Testis (tissue), 3 donors: ENCODE results near the gene C1orf87. TPM values are rescaled to one million over a fixed set of nuclear protein-coding genes. Genes with fewer than 3 reads are reported as not detected.

Experiments used
- DNase-seq: peaks from one replicate; pipeline ENCODE4 v3.0.0-alpha.2; 2019
- H3K27ac ChIP-seq, 2 donors: fragments of 200-600 bp; sonication (generic); one replicate each; pipeline ENCODE4 v1.5.1; 2019
- H3K27me3 ChIP-seq: fragments of 200-600 bp; sonication (generic); one replicate; pipeline ENCODE4 v1.5.1; 2019
- H3K36me3 ChIP-seq: fragments of 200-600 bp; sonication (generic); one replicate; pipeline ENCODE4 v1.5.1; 2017; ENCODE audit warnings: low read depth; ENCODE audit errors: missing control alignments
- H3K4me1 ChIP-seq: fragments of 200-600 bp; sonication (generic); one replicate; pipeline ENCODE4 v1.5.1; 2019
- H3K4me3 ChIP-seq, 2 donors: fragments of 200-600 bp; sonication (generic); one replicate each; pipeline ENCODE4 v1.5.1; 2017 to 2019
- H3K9me3 ChIP-seq: fragments of 200-600 bp; sonication (generic); one replicate; pipeline ENCODE4 v1.5.1; 2017
- POLR2A ChIP-seq: fragments of 450-650 bp; IDR thresholded peaks from one replicate; pipeline ENCODE4 v1.6.1; 2017; ENCODE audit warnings: antibody characterized with exemption, mild to moderate bottlenecking, moderate library complexity
- WGBS, 2 donors: methylation state at CpG; one replicate each; pipeline ENCODE4 v1.1.5; 2018; 5-methylcytosine and 5-hydroxymethylcytosine counted together
- intact Hi-C: fragments of 100-400 bp; cut with DNase I; formaldehyde crosslinking; loops from one replicate; pipeline ENCODE4 v1.15.1; 2023; ENCODE audit warnings: low total_unique reads
- polyA plus RNA-seq: library from polyadenylated mRNA; stranded (reverse); fragments of 350-450 nt; fragmentation: Illumina TruSeq; extraction: RNeasy Lipid Tissue Mini Kit (QIAGEN cat#74804); gene quantifications from one replicate; pipeline ENCODE4 v1.2.3, GENCODE V29; 2014; ENCODE audit warnings: low read depth, low replicate concordance; ENCODE audit not compliant: insufficient read depth
- total RNA-seq, 2 donors: library from RNA; depleted of rRNA; stranded (reverse); fragments of >200 nt; gene quantifications; one replicate each; pipeline ENCODE4 v1.2.3, GENCODE V29; 2016
- TF ChIP-seq, protein P1 (sequence below), 3 experiments: fragments of 450-650 bp in 2 of 3; fragments of 200-600 bp in 1 of 3; sonication (generic) in 1 of 3; IDR thresholded peaks; one replicate each; pipeline ENCODE4 v1.5.1; 2016 to 2019; ENCODE audit warnings: antibody characterized with exemption in 3 of 3, mild to moderate bottlenecking in 2 of 3, moderate library complexity in 1 of 3

C1orf87 gene
- total and polyA plus RNA-seq, 3 donors from 2014 or later: 6.2 to 31.5 (median 12.6) TPM

DNA sequence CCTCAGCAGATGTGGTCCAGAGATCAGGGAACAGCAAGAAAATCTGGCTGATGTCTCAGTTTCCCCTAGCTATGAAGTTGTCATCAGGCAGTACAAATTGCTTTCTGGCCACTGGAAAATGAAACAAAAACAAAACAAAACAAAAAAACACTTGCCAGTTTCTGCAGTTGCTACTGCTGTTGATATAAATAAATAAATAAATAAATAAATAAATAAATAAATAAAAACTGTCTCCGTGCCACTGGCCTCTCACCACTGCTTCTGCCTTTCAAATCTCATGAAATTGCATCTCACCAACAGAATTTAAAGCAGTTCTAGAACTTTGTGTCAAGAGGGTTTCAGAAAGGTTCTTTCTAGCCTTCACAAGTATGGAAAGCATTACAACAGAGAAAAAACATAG lies 62.9 kb downstream of the C1orf87 start:
- intact Hi-C loops: no loop called here
- 57 to 65% methylated on average over 1 of the region's 1 CpG for WGBS, 2 donors
- Histone ChIP-seq H3K4me3 (no peak overlapping the region), H3K9me3 (no peaks in the 10 kb centered on the region), H3K36me3 (no peaks in the 10 kb centered on the region), H3K4me1 (no peaks in the 10 kb centered on the region), H3K27me3 (no peaks in the 10 kb centered on the region), H3K27ac (no peak overlapping the region)
- no peak for DNase-seq
- TF ChIP-seq, protein P1, sequence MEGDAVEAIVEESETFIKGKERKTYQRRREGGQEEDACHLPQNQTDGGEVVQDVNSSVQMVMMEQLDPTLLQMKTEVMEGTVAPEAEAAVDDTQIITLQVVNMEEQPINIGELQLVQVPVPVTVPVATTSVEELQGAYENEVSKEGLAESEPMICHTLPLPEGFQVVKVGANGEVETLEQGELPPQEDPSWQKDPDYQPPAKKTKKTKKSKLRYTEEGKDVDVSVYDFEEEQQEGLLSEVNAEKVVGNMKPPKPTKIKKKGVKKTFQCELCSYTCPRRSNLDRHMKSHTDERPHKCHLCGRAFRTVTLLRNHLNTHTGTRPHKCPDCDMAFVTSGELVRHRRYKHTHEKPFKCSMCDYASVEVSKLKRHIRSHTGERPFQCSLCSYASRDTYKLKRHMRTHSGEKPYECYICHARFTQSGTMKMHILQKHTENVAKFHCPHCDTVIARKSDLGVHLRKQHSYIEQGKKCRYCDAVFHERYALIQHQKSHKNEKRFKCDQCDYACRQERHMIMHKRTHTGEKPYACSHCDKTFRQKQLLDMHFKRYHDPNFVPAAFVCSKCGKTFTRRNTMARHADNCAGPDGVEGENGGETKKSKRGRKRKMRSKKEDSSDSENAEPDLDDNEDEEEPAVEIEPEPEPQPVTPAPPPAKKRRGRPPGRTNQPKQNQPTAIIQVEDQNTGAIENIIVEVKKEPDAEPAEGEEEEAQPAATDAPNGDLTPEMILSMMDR (IDR thresholded peaks at IDR 0.05): no peak
- TF ChIP-seq POLR2A: no peak

DNA sequence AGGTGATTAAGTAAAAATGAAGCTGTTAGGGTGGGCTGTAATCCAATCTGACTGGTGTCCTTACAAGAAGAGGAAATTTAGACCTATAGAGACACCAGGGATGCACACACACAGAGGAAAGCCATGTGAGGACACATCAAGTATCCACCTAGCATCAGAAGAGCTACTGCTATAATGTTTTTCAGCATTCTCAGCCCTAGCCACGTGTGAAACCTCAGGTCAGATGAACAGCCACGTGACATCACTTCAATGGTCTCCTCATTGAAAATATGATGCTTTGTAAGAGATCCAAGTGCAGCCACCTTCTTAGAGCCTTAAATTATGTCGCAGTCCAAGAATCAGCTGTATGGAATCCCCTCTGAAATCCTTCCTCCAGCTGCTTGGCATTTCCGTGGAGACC lies 65.1 kb downstream of the C1orf87 start:
- Histone ChIP-seq H3K27ac (no peak overlapping the region), H3K27me3 (no peaks in the 10 kb centered on the region), H3K9me3 (no peaks in the 10 kb centered on the region), H3K4me1 (no peaks in the 10 kb centered on the region), H3K36me3 (no peaks in the 10 kb centered on the region), H3K4me3 (no peak overlapping the region)
- intact Hi-C loops: no loop called here
- TF ChIP-seq, protein P1 (IDR thresholded peaks at IDR 0.05): no peak
- TF ChIP-seq POLR2A: no peak
- 65 to 87% methylated on average over 4 of the region's 4 CpGs for WGBS, 2 donors
- DNase-seq: no peak

DNA sequence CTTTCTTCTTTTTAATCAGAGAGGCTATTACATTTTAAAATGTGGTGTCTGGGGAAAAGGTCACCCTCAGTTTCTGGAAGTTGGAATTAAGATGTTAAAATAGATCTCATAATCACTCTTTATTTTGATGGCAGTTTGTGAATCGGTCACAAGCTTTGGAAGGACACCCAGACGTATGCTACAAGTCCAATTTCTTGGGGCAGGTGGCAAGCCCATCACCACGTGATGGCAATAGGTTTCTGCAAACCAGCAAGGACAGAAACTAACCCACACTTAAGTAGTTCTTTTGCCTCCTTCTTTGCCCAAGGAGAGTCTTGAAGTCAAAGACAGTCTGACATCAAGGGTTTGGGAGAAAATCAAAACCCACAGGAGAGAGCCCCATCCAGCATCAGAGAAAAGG lies 72.9 kb downstream of the C1orf87 start:
- 73 to 90% methylated on average over 3 of the region's 3 CpGs for WGBS, 2 donors

DNA sequence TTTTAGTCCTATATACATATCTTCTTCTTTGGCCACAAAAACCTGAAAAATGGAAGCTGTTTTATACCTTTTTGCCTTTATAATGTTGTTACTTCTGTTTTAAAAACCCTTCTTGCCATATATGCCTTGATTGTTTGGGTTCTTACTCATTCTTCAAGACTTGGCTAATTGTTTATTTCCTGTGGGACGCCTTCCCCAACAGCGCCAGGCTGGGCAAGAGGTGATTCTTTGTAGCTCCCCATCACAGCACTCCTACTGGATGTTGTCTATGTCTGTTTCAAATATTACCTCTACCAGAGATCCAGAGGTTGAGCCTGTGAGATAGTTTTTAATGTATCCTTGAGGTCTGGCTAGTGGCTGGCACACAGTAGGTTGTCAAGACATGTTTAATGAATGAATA lies 73.8 kb downstream of the C1orf87 start:
- TF ChIP-seq, protein P1 (IDR thresholded peaks at IDR 0.05): no peak
- no peak for TF ChIP-seq POLR2A
- no peaks in the 10 kb centered on the region for H3K9me3 ChIP-seq
- no peaks in the 10 kb centered on the region for H3K4me1 ChIP-seq
- no peak overlapping the region for H3K27ac ChIP-seq
- no peaks in the 10 kb centered on the region for H3K27me3 ChIP-seq
- no peaks in the 10 kb centered on the region for H3K36me3 ChIP-seq
- no peak overlapping the region for H3K4me3 ChIP-seq
- WGBS, 2 donors: 89 to 94% methylated on average over 2 of the region's 2 CpGs
- intact Hi-C loops: no loop called here
- DNase-seq: no peak

More for the DNA sequence above, 72.9 kb downstream of the C1orf87 start:
- Histone ChIP-seq H3K4me3 (no peak overlapping the region), H3K36me3 (no peaks in the 10 kb centered on the region), H3K27me3 (no peaks in the 10 kb centered on the region), H3K4me1 (no peaks in the 10 kb centered on the region), H3K27ac (no peak overlapping the region), H3K9me3 (no peaks in the 10 kb centered on the region)
- TF ChIP-seq, protein P1 (IDR thresholded peaks at IDR 0.05): no peak
- TF ChIP-seq POLR2A: no peak
- intact Hi-C loops: no loop called here
- DNase-seq: no peak

DNA sequence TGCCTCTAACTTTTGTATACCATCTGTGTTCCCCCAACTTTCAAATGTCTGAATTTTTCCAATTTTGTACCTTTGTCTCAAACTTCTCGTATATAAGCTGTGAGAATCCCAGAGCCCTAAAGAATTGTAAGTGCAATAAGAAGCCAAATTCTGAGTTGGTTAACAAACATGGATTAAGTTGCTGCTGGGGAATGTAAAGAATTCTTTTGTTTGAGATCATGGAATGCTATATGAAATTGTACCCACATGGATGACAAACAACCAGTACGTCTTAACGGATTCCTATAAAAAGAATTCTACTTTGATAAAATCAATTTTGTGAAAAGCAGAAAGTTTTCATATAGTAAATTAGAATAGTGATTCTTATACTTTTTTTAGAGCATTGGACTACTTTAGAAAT lies 74.6 kb downstream of the C1orf87 start:
- H3K36me3 ChIP-seq: no peaks in the 10 kb centered on the region
- intact Hi-C loops: no loop called here
- no peaks in the 10 kb centered on the region for H3K27me3 ChIP-seq
- no peak overlapping the region for H3K27ac ChIP-seq
- no peak overlapping the region for H3K4me3 ChIP-seq
- H3K4me1 ChIP-seq: no peaks in the 10 kb centered on the region
- TF ChIP-seq, protein P1 (IDR thresholded peaks at IDR 0.05): no peak
- TF ChIP-seq POLR2A: no peak
- WGBS, 2 donors: 95 to 97% methylated on average over 3 of the region's 3 CpGs
- no peak for DNase-seq
- no peaks in the 10 kb centered on the region for H3K9me3 ChIP-seq
